AG04449 (cell line): ENCODE measurements around the gene MPPED2.

Source experiments
- CTCF ChIA-PET: fragments of 350-600 bp; formaldehyde crosslinking; extraction: SDS; loops from one replicate; lab custom pipeline; 2021; ENCODE audit warnings: antibody characterized with exemption; lab: Yijun Ruan, JAX
- POLR2A ChIA-PET: fragments of 400-600, 350-600 bp; formaldehyde crosslinking; extraction: SDS; loops from one replicate; lab custom pipeline; 2020; ENCODE audit warnings: antibody characterized with exemption, inconsistent platforms; lab: Yijun Ruan, JAX
- DNase-seq: peaks from one replicate; pipeline ENCODE4 v3.0.0-alpha.2; 2010; ENCODE audit warnings: low read depth, low spot score
- H3K4me3 ChIP-seq: 2 replicates; pipeline ENCODE4 v1.5.1; 2011; ENCODE audit warnings: low read depth, mild to moderate bottlenecking, control low read depth, low read length
- TF ChIP-seq, protein P1 (sequence below): IDR thresholded peaks from one replicate; pipeline ENCODE4 v1.5.1; 2011; ENCODE audit warnings: mild to moderate bottlenecking, moderate library complexity, low read length, control low read depth, inconsistent platforms; ENCODE audit not compliant: insufficient read depth; ENCODE audit errors: missing control alignments

The MPPED2 gene

DNA sequence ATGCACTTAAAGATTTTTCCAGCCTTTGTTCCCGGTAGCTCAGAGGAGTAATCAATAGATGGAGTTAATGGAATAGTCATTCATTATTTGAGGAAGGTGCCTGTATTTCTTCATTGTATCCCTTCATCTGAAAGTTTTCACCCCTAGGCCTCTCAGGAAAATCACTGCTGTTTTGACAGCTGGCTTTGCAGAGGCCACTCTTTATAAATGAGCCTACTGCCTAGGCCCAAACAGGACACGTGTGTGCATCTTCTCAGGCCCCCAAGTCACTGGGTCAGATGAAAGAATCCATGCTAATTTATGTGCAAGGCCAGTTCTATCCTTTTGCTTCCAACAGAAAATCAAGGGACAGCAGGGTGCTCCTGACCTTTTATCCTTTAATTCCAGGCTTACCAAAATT lies 76.8 kb downstream of the MPPED2 start:
- ChIA-PET CTCF (no interaction called here), POLR2A (no interaction called here)
- no peak for DNase-seq
- no peak overlapping the region for H3K4me3 ChIP-seq
- TF ChIP-seq, protein P1, sequence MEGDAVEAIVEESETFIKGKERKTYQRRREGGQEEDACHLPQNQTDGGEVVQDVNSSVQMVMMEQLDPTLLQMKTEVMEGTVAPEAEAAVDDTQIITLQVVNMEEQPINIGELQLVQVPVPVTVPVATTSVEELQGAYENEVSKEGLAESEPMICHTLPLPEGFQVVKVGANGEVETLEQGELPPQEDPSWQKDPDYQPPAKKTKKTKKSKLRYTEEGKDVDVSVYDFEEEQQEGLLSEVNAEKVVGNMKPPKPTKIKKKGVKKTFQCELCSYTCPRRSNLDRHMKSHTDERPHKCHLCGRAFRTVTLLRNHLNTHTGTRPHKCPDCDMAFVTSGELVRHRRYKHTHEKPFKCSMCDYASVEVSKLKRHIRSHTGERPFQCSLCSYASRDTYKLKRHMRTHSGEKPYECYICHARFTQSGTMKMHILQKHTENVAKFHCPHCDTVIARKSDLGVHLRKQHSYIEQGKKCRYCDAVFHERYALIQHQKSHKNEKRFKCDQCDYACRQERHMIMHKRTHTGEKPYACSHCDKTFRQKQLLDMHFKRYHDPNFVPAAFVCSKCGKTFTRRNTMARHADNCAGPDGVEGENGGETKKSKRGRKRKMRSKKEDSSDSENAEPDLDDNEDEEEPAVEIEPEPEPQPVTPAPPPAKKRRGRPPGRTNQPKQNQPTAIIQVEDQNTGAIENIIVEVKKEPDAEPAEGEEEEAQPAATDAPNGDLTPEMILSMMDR, result no peak

DNA sequence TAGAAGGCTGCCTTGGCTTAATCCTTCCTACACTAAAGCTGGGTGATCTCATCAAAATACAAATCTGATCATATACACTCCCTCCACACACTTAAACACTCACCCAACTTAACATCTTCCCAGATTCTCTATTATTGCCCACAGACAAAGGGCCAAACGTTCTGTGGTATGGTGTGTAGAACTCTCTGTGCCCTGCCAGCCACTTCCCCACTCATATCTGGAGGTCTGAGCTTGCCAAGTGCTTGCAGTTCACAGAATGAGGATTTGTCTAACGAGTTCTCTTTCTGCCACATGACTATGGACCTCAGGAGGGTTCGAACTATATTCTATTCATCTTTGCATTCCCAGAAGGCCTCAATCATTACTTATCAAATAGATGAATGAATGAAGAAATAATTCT lies 77.6 kb downstream of the MPPED2 start:
- ChIA-PET CTCF (no interaction called here), POLR2A (no interaction called here)
- no peak for DNase-seq
- TF ChIP-seq, protein P1, result no peak
- H3K4me3 ChIP-seq, result no peak overlapping the region

DNA sequence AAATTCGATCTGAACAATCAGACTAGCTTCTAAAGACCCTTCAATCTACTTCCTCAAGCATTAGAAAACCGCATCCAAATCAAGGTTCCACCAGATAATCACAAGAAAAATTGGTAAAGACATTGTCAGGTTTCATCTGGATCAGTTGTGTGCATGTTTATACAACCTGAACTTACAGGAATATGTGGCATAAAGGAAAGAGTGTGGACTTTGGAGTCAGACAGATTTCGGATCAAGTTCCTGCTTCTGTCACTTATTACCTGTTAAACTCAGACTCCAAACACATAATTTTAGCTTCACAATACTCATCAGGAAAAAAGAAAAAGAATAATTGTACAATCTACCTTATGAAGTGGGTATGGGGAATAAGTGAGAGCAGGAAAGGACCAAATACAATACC lies 80.5 kb downstream of the MPPED2 start:
- ChIA-PET POLR2A (no interaction called here), CTCF (no interaction called here)
- no peak for DNase-seq
- TF ChIP-seq, protein P1, result no peak
- no peak overlapping the region for H3K4me3 ChIP-seq

DNA sequence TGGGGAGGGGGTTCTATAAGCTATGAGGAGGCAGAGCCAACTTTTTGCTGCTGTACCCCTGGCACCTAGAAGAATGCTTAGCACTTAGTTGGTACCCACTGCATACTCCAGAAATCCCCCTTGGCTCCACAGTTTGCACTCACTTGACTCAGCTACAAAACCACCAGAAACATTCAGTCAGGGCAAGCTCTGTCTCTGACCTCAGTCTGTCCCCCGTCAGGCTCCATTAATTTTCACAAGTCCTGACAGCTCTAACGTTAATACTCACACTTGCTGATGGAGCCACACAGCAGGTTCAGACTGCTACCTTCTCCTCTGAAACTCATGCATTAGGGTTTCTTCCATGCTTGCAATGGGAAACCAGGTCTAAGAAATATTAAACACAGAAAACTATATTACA lies 81.7 kb downstream of the MPPED2 start:
- ChIA-PET POLR2A (no interaction called here), CTCF (no interaction called here)
- TF ChIP-seq, protein P1, result no peak

DNA sequence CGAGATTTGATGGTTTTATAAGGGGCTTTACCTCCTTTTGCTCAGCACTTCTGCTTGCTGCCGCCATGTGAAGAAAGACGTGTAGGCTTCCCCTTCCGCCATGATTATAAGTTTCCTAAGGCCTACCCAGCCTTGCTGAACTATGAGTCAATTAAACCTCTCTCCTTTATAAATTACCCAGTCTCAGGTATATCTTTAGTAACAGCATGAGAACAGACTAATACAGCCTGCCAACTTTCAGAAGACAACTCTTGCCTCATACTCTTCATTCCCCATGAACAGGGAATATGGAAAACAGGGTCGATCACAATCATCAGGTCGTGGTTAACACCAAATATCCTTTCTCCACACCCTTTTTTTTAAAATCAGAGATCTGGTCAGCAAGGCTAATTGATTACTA lies 83.0 kb downstream of the MPPED2 start:
- TF ChIP-seq, protein P1, result no peak
- ChIA-PET CTCF (no interaction called here), POLR2A (no interaction called here)
- no peak overlapping the region for H3K4me3 ChIP-seq
- DNase-seq, result no peak

More for the DNA sequence above, 81.7 kb downstream of the MPPED2 start:
- H3K4me3 ChIP-seq, result no peak overlapping the region
- DNase-seq, result no peak

DNA sequence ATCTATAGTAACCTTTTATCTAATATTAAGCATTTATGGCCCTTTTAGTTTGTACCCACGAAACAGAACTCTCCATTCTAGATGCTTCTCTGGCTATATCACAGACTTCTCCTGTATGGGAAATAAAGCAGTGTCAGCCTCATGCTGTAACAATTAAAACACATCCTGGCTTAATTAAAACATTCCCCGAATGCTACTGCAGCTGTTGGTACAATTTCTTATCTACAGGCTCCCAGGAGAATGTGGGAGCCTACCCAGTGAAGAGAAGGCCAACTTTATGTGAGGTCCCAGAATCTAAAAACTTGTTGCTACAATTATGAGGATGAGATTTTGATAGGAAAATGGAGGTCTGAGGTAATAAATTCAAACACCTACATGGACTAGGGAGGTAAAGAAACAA lies 83.8 kb downstream of the MPPED2 start:
- TF ChIP-seq, protein P1, result no peak
- no peak overlapping the region for H3K4me3 ChIP-seq
- POLR2A ChIA-PET, result no interaction called here

More for the DNA sequence above, 83.8 kb downstream of the MPPED2 start:
- CTCF ChIA-PET, result no interaction called here
- DNase-seq, result no peak
